H1 (cell line): Measurements from ENCODE around the gene PLA2G4A. TPM values are rescaled to one million over a fixed set of nuclear protein-coding genes. Genes with fewer than 3 reads are reported as not detected.

Experiments
- ATF3 ChIP-seq: IDR thresholded peaks from 2 replicates; pipeline ENCODE4 v1.6.1; 2011; ENCODE audit warnings: low read depth, mild to moderate bottlenecking, low read length; ENCODE audit not compliant: insufficient read depth
- MAFK ChIP-seq: IDR thresholded peaks from 2 replicates; pipeline ENCODE4 v1.6.1; 2012; ENCODE audit warnings: low read depth, mild to moderate bottlenecking, improper control_type of control experiment, low read length
- SIX5 ChIP-seq: IDR thresholded peaks from 2 replicates; pipeline ENCODE4 v1.6.1; 2011; ENCODE audit warnings: mild to moderate bottlenecking, low read depth, low read length
- polyA plus RNA-seq, 7 experiments: library from polyadenylated mRNA; depleted of rRNA in 3 of 7; stranded (reverse) in 5 of 7; unstranded in 2 of 7; fragments of >200 nt in 5 of 7; fragments of 200-250 nt in 2 of 7; gene quantifications; 1 replicate in 5 of 7; 2 replicates in 1 of 7; 4 replicates in 1 of 7; pipeline versions ENCODE4 v1.2.1 to v1.2.3, GENCODE V29; 2011 to 2013; ENCODE audit warnings: missing spikeins in 2 of 7, mixed read lengths in 2 of 7
- total RNA-seq: library from RNA; stranded (reverse); fragmentation: NEBNext Ultra II Directional; extraction: Animal tissue kit (Norgen Biotek cat#: 25700); gene quantifications from 2 replicates; pipeline ENCODE4 v1.2.1, GENCODE V29; 2021

Gene PLA2G4A
- total and polyA plus RNA-seq, 2 of the 8 experiments (the other 6 are each of a cell fraction or from before 2014, with no cell fraction given), result 0.63 to 1.4 TPM

DNA sequence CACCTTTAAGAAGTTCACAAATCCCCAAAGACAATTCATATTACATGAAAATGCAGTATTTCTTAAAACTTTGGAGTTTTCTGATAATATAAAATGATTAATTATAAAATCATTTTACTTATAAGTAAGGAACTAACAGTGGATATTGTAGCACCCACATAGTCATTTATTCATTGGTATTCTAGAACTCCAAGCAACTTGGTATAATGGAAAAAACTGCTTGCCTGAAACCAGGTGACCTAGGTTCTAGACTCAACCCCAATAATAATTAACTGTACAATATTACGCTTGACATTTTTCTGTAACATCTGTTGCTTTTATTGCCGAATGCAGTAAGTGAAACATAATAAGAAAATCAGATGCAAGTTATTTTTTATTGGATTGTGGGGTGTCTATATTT, 2.4 kb downstream of the PLA2G4A start (continued):
- TF ChIP-seq MAFK, result no peak
- TF ChIP-seq ATF3, result no peak
- TF ChIP-seq SIX5, result no peak
